GM20431 (cell line): ENCODE results near the gene MC1R.
"Not testable (repeated sequence)": the region's sequence is repeated elsewhere in the genome, so short reads cannot be mapped to it uniquely, and the experiment has no call there.

Experiments used
- in situ Hi-C: fragments of 300-500 bp; cut with MseI, MboI; formaldehyde crosslinking; loops from one replicate; pipeline ENCODE4 v1.15.0; 2020; ENCODE audit warnings: low sequenced_read_pairs; ENCODE audit not compliant: unreplicated experiment

MC1R gene

GRCh38 chr16:89918453-89919347, at the start of gene MC1R:
MC1R (plus strand) TSS chr16:89918862; CDS start chr16:89919259, 397 bp downstream.
- in situ Hi-C loops: no loop called here

GRCh38 chr16:89869911-89870310, 48.8 kb upstream of the MC1R start:
- in situ Hi-C loops: no loop called here

- in situ Hi-C loops: no loop called here
Observed at GRCh38 chr16:89870440-89870839, 48.2 kb upstream of the MC1R start.

- in situ Hi-C loops: no loop called here
Observed at GRCh38 chr16:89871895-89872294, 46.8 kb upstream of the MC1R start.

- in situ Hi-C loops: no loop called here
Observed at GRCh38 chr16:89873109-89873971, 45.3 kb upstream of the MC1R start, which contains the start of gene TCF25. TCF25 (plus strand) TSS chr16:89873592; CDS start chr16:89873668, 76 bp downstream.

GRCh38 chr16:89873972-89874689, 44.5 kb upstream of the MC1R start:
- in situ Hi-C loops: no loop called here

GRCh38 chr16:89879123-89879522, 39.5 kb upstream of the MC1R start:
- in situ Hi-C loops: not testable (repeated sequence)

- in situ Hi-C loops: no loop called here
Observed at GRCh38 chr16:89880477-89881367, 37.9 kb upstream of the MC1R start.

- in situ Hi-C loops: no loop called here
Observed at GRCh38 chr16:89881368-89881730, 37.3 kb upstream of the MC1R start.

GRCh38 chr16:89883346-89884040, 35.2 kb upstream of the MC1R start:
- in situ Hi-C loops: no loop called here

GRCh38 chr16:89884041-89884421, 34.6 kb upstream of the MC1R start:
- in situ Hi-C loops: no loop called here

GRCh38 chr16:89887243-89887642, 31.4 kb upstream of the MC1R start:
- in situ Hi-C loops: no loop called here

GRCh38 chr16:89890200-89890599, 28.5 kb upstream of the MC1R start:
- in situ Hi-C loops: no loop called here

- in situ Hi-C loops: no loop called here
Observed at GRCh38 chr16:89890886-89891657, 27.6 kb upstream of the MC1R start.

GRCh38 chr16:89892055-89892630, 26.5 kb upstream of the MC1R start:
- in situ Hi-C loops: no loop called here

- in situ Hi-C loops: no loop called here
Observed at GRCh38 chr16:89892635-89893034, 26.0 kb upstream of the MC1R start.

- in situ Hi-C loops: no loop called here
Observed at GRCh38 chr16:89893642-89894548, 24.8 kb upstream of the MC1R start.
